B cell (primary cell): ENCODE measurements around the gene TIFAB. TPM values are rescaled to one million over a fixed set of nuclear protein-coding genes. Genes with fewer than 3 reads are reported as not detected.
"Not testable (repeated sequence)": the region's sequence is repeated elsewhere in the genome, so short reads cannot be mapped to it uniquely, and the experiment has no call there.

Source experiments
- ATAC-seq: fragments of 200-7000 bp; cut with Tn5 transposase; one replicate; pipeline ENCODE4 v1.10.0; 2021; ENCODE audit warnings: low read depth, mild to moderate bottlenecking, moderate number of reproducible peaks, moderate library complexity
- CTCF ChIA-PET: fragments of 350-600 bp; sonication (Branson Sonifier 250); formaldehyde crosslinking; loops from one replicate; lab custom pipeline; 2021; ENCODE audit warnings: antibody characterized with exemption, inconsistent platforms; lab: Charles Lee
- POLR2A ChIA-PET: fragments of 350-600 bp; sonication (Branson Sonifier 250); formaldehyde crosslinking; loops from one replicate; lab custom pipeline; 2021; ENCODE audit warnings: antibody characterized with exemption; lab: Charles Lee
- DNase-seq: peaks from one replicate; pipeline ENCODE4 v3.0.0; 2013
- H2AFZ ChIP-seq: 2 replicates; pipeline ENCODE4 v1.6.1; 2012; ENCODE audit warnings: mild to moderate bottlenecking, low read depth, low read length; ENCODE audit not compliant: insufficient read depth, poor library complexity, severe bottlenecking
- H3K27ac ChIP-seq, 2 donors: 1 replicate in 1 of 2; 2 replicates in 1 of 2; pipeline ENCODE4 v1.5.1; 2012 to 2013; ENCODE audit warnings: low read length in 2 of 2, mild to moderate bottlenecking in 2 of 2, moderate library complexity in 1 of 2
- H3K27me3 ChIP-seq, 4 experiments: fragments of 200-600 bp in 1 of 4; sonication (generic) in 1 of 4; replicated peaks in 1 of 4; 1 replicate in 2 of 4; 2 replicates in 2 of 4; pipeline versions ENCODE4 v1.6.1 to v1.7.0; 2013 to 2016; ENCODE audit warnings: low read length in 3 of 4, mild to moderate bottlenecking in 2 of 4, mixed read lengths in 1 of 4, moderate library complexity in 1 of 4; ENCODE audit not compliant: insufficient read depth in 4 of 4, control insufficient read depth in 3 of 4; ENCODE audit errors: control extremely low read depth in 1 of 4
- H3K36me3 ChIP-seq, 2 experiments: replicated peaks in 1 of 2; 1 replicate in 1 of 2; 2 replicates in 1 of 2; pipeline versions ENCODE4 v1.6.1 to v1.7.1; 2013; ENCODE audit warnings: low read length in 1 of 2; ENCODE audit not compliant: insufficient read depth in 2 of 2, control insufficient read depth in 1 of 2; ENCODE audit errors: control extremely low read depth in 1 of 2, extremely low read depth in 1 of 2
- H3K4me1 ChIP-seq, 2 donors: fragments of 200-600 bp in 1 of 2; sonication (generic) in 1 of 2; 1 replicate in 1 of 2; 2 replicates in 1 of 2; pipeline versions ENCODE4 v1.5.1 to v1.6.1; 2013 to 2017; ENCODE audit warnings: low read length in 2 of 2; ENCODE audit not compliant: control insufficient read depth in 2 of 2, insufficient read depth in 2 of 2
- H3K4me2 ChIP-seq: replicated peaks from 2 replicates; pipeline ENCODE3; 2012; ENCODE audit warnings: mild to moderate bottlenecking, low read depth, low read length; ENCODE audit not compliant: poor library complexity, severe bottlenecking
- H3K4me3 ChIP-seq, 5 experiments: fragments of 200-600 bp in 1 of 5; sonication (generic) in 1 of 5; 1 replicate in 3 of 5; 2 replicates in 2 of 5; pipeline versions ENCODE4 v1.5.1 to v1.7.0; 2011 to 2016; ENCODE audit warnings: low read length in 4 of 5, mild to moderate bottlenecking in 4 of 5, low read depth in 2 of 5, control low read depth in 1 of 5, moderate library complexity in 1 of 5; ENCODE audit not compliant: insufficient read depth in 1 of 5; ENCODE audit errors: control extremely low read depth in 1 of 5, extremely low read depth in 1 of 5
- H3K79me2 ChIP-seq: fragments of 200-600 bp; sonication (generic); one replicate; pipeline ENCODE4 v1.6.0; 2016; ENCODE audit warnings: low read length; ENCODE audit not compliant: control insufficient read depth, insufficient read depth
- H3K9ac ChIP-seq: fragments of 200-600 bp; sonication (generic); 2 replicates; pipeline ENCODE4 v1.6.1; 2017; ENCODE audit warnings: mild to moderate bottlenecking, low read length, moderate library complexity
- H3K9me3 ChIP-seq, 3 donors: one replicate each; pipeline versions ENCODE4 v1.6.1 to v1.7.1; 2013; ENCODE audit warnings: low read length in 2 of 3; ENCODE audit not compliant: control insufficient read depth in 2 of 3, insufficient read depth in 1 of 3; ENCODE audit errors: control extremely low read depth in 1 of 3
- H4K20me1 ChIP-seq: 2 replicates; pipeline ENCODE4 v1.6.0; 2012; ENCODE audit warnings: mild to moderate bottlenecking, low read length; ENCODE audit not compliant: insufficient read depth, control insufficient read depth, poor library complexity, severe bottlenecking
- H3K27ac Mint-ChIP-seq: one replicate; pipeline ENCODE4 v1.8.0; 2021; ENCODE audit warnings: mixed read lengths
- H3K27me3 Mint-ChIP-seq: one replicate; pipeline ENCODE4 v1.8.0; 2021; ENCODE audit warnings: mixed read lengths
- H3K4me1 Mint-ChIP-seq: one replicate; pipeline ENCODE4 v1.8.0; 2021; ENCODE audit warnings: mixed read lengths
- H3K4me3 Mint-ChIP-seq: one replicate; pipeline ENCODE4 v1.8.0; 2021; ENCODE audit warnings: mixed read lengths
- H3K9me3 Mint-ChIP-seq: one replicate; pipeline ENCODE4 v1.8.0; 2022; ENCODE audit warnings: mixed read lengths; ENCODE audit not compliant: insufficient read depth
- EZH2 ChIP-seq: IDR thresholded peaks from 2 replicates; pipeline ENCODE4 v1.6.1; 2012; ENCODE audit warnings: borderline replicate concordance, low read depth, mild to moderate bottlenecking, moderate library complexity, low read length; ENCODE audit not compliant: insufficient read depth, poor library complexity, severe bottlenecking
- WGBS: methylation state at CpG from one replicate; pipeline ENCODE4 v1.1.5; 2013; ENCODE audit warnings: missing lambda C conversion rate; ENCODE audit not compliant: insufficient coverage; 5-methylcytosine and 5-hydroxymethylcytosine counted together
- intact Hi-C: fragments of 100-400 bp; cut with micrococcal nuclease; formaldehyde crosslinking; loops from one replicate; pipeline ENCODE4 v1.10.0; 2022
- polyA plus RNA-seq: library from polyadenylated mRNA; depleted of rRNA; stranded (reverse); fragments of >200 nt; gene quantifications from 2 replicates; pipeline ENCODE4 v1.2.3, GENCODE V29; 2012
- total RNA-seq, 2 donors: library from RNA; stranded (reverse); fragments of 120-200 nt in 1 of 2; gene quantifications; 1 replicate in 1 of 2; 2 replicates in 1 of 2; pipeline versions ENCODE4 v1.2.3 to v1.2.4, GENCODE V29; 2013 to 2022
- TF ChIP-seq, protein P1 (sequence below): fragments of 200-600 bp; IDR thresholded peaks from one replicate; pipeline ENCODE4 v1.8.0; 2022; ENCODE audit warnings: antibody characterized with exemption, mild to moderate bottlenecking

Gene TIFAB
- total and polyA plus RNA-seq, 2 donors (not counting 1 experiment from before 2014, with no cell fraction given): not detected

DNA sequence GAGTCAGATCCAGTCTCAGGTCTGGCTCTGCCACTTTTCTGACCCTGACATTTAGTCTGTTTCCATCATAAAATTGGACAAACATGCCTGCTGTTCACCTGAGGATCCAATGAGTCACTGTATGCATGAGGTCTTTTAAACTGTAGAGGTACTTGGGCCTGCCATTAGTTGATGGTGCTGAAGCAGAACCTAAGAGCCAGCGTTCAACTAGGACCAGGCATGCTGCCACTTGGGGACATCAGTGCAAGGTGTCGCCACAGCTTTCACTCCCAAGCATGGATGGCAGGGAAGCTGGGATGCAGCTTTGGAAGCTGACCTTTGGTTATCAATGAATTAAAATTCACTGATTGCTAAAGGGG is 46.5 kb upstream of the TIFAB start:
- ChIA-PET CTCF (no interaction called here), POLR2A (no interaction called here)
- Mint-ChIP-seq H3K9me3 (no peaks in the 10 kb centered on the region), H3K27ac (no peak overlapping the region), H3K27me3 (peaks cover 40% of the 10 kb centered on the region), H3K4me1 (no peaks in the 10 kb centered on the region), H3K4me3 (no peak overlapping the region)
- Histone ChIP-seq H4K20me1 (no peaks in the 10 kb centered on the region), H3K4me1 (no peaks in the 10 kb centered on the region), H3K9ac (no peak overlapping the region), H3K79me2 (no peaks in the 10 kb centered on the region), H3K4me2 (no peak overlapping the region), H3K27ac (no peak overlapping the region), H3K4me3 (no peak overlapping the region), H2AFZ (no peak overlapping the region), H3K27me3 (peaks cover 0 to 19% (median 0%) of the 10 kb centered on the region in 4 experiments), H3K36me3 (no peaks in the 10 kb centered on the region), H3K9me3 (no peaks in the 10 kb centered on the region)
- no peak for TF ChIP-seq EZH2
- TF ChIP-seq, protein P1, sequence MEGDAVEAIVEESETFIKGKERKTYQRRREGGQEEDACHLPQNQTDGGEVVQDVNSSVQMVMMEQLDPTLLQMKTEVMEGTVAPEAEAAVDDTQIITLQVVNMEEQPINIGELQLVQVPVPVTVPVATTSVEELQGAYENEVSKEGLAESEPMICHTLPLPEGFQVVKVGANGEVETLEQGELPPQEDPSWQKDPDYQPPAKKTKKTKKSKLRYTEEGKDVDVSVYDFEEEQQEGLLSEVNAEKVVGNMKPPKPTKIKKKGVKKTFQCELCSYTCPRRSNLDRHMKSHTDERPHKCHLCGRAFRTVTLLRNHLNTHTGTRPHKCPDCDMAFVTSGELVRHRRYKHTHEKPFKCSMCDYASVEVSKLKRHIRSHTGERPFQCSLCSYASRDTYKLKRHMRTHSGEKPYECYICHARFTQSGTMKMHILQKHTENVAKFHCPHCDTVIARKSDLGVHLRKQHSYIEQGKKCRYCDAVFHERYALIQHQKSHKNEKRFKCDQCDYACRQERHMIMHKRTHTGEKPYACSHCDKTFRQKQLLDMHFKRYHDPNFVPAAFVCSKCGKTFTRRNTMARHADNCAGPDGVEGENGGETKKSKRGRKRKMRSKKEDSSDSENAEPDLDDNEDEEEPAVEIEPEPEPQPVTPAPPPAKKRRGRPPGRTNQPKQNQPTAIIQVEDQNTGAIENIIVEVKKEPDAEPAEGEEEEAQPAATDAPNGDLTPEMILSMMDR: no peak
- 88% methylated on average over 2 of the region's 2 CpGs for WGBS
- ATAC-seq (no peak), DNase-seq (no peak)
- intact Hi-C loops: no loop called here

DNA sequence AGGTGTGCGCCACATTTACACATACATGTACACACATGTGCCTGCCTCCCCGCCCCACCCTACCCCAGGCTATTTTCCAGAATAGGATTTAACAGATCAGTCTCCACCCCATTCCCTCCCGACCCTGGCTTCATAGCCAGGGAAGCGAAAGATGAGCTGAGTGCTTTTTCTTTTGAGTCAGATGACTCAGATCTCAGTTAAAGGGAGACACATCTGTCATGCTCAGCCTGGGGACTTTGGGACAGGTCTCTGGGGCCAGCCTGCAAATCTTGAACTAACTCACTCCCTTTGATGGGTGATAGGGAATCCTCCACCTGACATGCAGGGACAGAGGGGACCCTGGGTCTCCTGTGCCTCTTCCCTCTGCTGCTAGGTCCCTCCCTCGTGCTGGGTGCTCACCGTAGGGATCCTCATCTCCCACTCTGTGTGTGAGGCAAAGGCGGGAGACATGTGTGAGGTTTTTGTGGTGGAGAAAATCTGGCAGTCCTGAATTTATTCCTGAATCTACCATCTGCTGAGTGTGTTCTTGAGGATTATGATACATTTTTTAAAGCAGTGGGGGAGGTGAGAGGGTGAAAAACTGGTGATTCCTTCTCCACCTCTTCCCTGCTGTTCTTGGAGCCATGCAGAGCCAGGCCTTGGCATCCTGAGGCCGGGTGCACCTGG is 46.0 kb upstream of the TIFAB start:
- Histone ChIP-seq H3K27me3 (peaks cover 0 to 20% (median 0%) of the 10 kb centered on the region in 4 experiments), H3K4me1 (no peaks in the 10 kb centered on the region), H3K36me3 (no peaks in the 10 kb centered on the region), H3K27ac (no peak overlapping the region), H4K20me1 (no peaks in the 10 kb centered on the region), H3K4me3 (no peak overlapping the region), H3K79me2 (no peaks in the 10 kb centered on the region), H2AFZ (no peak overlapping the region), H3K9ac (no peak overlapping the region), H3K4me2 (no peak overlapping the region), H3K9me3 (no peaks in the 10 kb centered on the region)
- intact Hi-C loops: no loop called here
- no peak for TF ChIP-seq EZH2
- TF ChIP-seq, protein P1: no peak
- DNase-seq: no peak
- CTCF ChIA-PET: no interaction called here
- H3K9me3 Mint-ChIP-seq: no peaks in the 10 kb centered on the region
- ATAC-seq: no peak
- 57% methylated on average over 1 of the region's 8 CpGs for WGBS
- POLR2A ChIA-PET: no interaction called here
- peaks cover 41% of the 10 kb centered on the region for H3K27me3 Mint-ChIP-seq
- H3K4me3 Mint-ChIP-seq: no peak overlapping the region
- H3K4me1 Mint-ChIP-seq: no peaks in the 10 kb centered on the region
- H3K27ac Mint-ChIP-seq: no peak overlapping the region

- WGBS: 88% methylated on average over 2 of the region's 4 CpGs
- H3K4me3 Mint-ChIP-seq: not testable (repeated sequence)
Measured at GRCh38 chr5:135495531-135495930, 43.4 kb upstream of the TIFAB start.

More at GRCh38 chr5:135495531-135495930, 43.4 kb upstream of the TIFAB start:
- H3K36me3 ChIP-seq, H3K9me3 ChIP-seq, H3K9me3 Mint-ChIP-seq, DNase-seq, H3K4me3 ChIP-seq, H4K20me1 ChIP-seq, H3K79me2 ChIP-seq, H3K4me2 ChIP-seq, H3K27ac ChIP-seq, H3K4me1 ChIP-seq, H3K4me1 Mint-ChIP-seq, intact Hi-C loops, CTCF ChIA-PET, ATAC-seq, POLR2A ChIA-PET, H3K27ac Mint-ChIP-seq, H3K9ac ChIP-seq, H2AFZ ChIP-seq: not testable (repeated sequence)
- H3K27me3 Mint-ChIP-seq: peaks cover 51% of the 10 kb centered on the region
- H3K27me3 ChIP-seq: peaks cover 0 to 39% (median 6%) of the 10 kb centered on the region in 4 experiments
